Common myeloid progenitor, CD34-positive (primary cell): ENCODE data around the gene SCARB2.

Experiments
- CTCF ChIA-PET: fragments of 350-600 bp; sonication (Branson Sonifier 250); formaldehyde crosslinking; loops from one replicate; lab custom pipeline; 2021; ENCODE audit warnings: antibody characterized with exemption; lab: Charles Lee
- POLR2A ChIA-PET: fragments of 350-600 bp; sonication (Branson Sonifier 250); formaldehyde crosslinking; loops from one replicate; lab custom pipeline; 2021; ENCODE audit warnings: antibody characterized with exemption; lab: Charles Lee
- DNase-seq, 3 donors: peaks; one replicate each; pipeline versions ENCODE4 v3.0.0 to v3.0.0-alpha.2; 2013
- H3K27ac ChIP-seq, 2 experiments: 1 replicate in 1 of 2; 2 replicates in 1 of 2; pipeline ENCODE4 v1.7.0; 2013; ENCODE audit warnings: inconsistent platforms in 2 of 2, low read length in 2 of 2, mild to moderate bottlenecking in 2 of 2, low read depth in 1 of 2, moderate library complexity in 1 of 2; ENCODE audit not compliant: severe bottlenecking in 2 of 2, insufficient read depth in 1 of 2, poor library complexity in 1 of 2
- H3K27me3 ChIP-seq, 5 experiments: replicated peaks in 2 of 5; 1 replicate in 3 of 5; 2 replicates in 2 of 5; pipeline versions ENCODE4 v1.6.1 to v1.7.0; 2013; ENCODE audit warnings: low read length in 4 of 5, mild to moderate bottlenecking in 2 of 5, moderate library complexity in 2 of 5, inconsistent platforms in 1 of 5; ENCODE audit not compliant: insufficient read depth in 5 of 5, control insufficient read depth in 4 of 5
- H3K36me3 ChIP-seq, 4 experiments: 1 replicate in 2 of 4; 2 replicates in 2 of 4; pipeline versions ENCODE4 v1.6.1 to v1.7.0; 2013; ENCODE audit warnings: low read length in 3 of 4, control low read depth in 1 of 4, mild to moderate bottlenecking in 1 of 4; ENCODE audit not compliant: control insufficient read depth in 4 of 4, insufficient read depth in 4 of 4
- H3K4me1 ChIP-seq, 4 experiments: 1 replicate in 3 of 4; 2 replicates in 1 of 4; pipeline versions ENCODE4 v1.6.1 to v1.7.1; 2013; ENCODE audit warnings: low read length in 3 of 4, mild to moderate bottlenecking in 3 of 4, control low read depth in 1 of 4, inconsistent platforms in 1 of 4, moderate library complexity in 1 of 4; ENCODE audit not compliant: control insufficient read depth in 4 of 4, insufficient read depth in 4 of 4; ENCODE audit errors: control extremely low read depth in 1 of 4
- H3K4me3 ChIP-seq, 7 experiments: 1 replicate in 4 of 7; 2 replicates in 3 of 7; pipeline versions ENCODE4 v1.5.1 to v1.7.0; 2013; ENCODE audit warnings: mild to moderate bottlenecking in 7 of 7, low read length in 6 of 7, moderate library complexity in 6 of 7, inconsistent platforms in 2 of 7, low read depth in 2 of 7, control low read depth in 1 of 7; ENCODE audit not compliant: insufficient read depth in 4 of 7, control insufficient read depth in 1 of 7; ENCODE audit errors: extremely low read depth in 1 of 7
- H3K9me3 ChIP-seq, 5 experiments: 1 replicate in 4 of 5; 2 replicates in 1 of 5; pipeline versions ENCODE4 v1.6.1 to v1.7.1; 2013; ENCODE audit warnings: low read length in 4 of 5, mild to moderate bottlenecking in 2 of 5, inconsistent platforms in 1 of 5, low read depth in 1 of 5, moderate library complexity in 1 of 5; ENCODE audit not compliant: control insufficient read depth in 4 of 5, insufficient read depth in 2 of 5; ENCODE audit errors: control extremely low read depth in 1 of 5
- WGBS: methylation state at CpG from one replicate; pipeline ENCODE4 v1.1.5; 2013; ENCODE audit not compliant: insufficient coverage; 5-methylcytosine and 5-hydroxymethylcytosine counted together

SCARB2 gene

DNA sequence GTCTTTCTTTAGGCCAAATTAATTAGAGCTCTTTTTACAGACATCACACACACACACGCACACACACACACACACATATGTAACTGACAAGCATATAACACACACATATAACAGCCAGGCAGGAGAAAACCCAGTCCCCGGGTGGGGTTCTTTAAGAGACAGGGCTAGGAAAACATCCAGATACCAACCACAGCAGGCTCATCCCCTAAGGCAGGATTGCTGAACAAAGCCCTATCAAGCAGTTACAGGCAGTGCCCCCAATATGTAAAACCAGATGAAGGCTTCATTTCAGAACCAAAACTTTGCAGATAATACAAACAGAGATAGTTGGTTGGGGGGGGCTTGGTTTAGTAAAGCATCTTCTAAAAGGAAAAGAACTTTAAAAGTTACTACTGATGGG, 19.9 kb upstream of the SCARB2 start:
- Histone ChIP-seq H3K27me3 (no peaks in the 10 kb centered on the region), H3K36me3 (no peaks in the 10 kb centered on the region), H3K9me3 (peaks cover 0 to 14% (median 2%) of the 10 kb centered on the region in 5 experiments), H3K27ac (no peak overlapping the region), H3K4me1 (no peaks in the 10 kb centered on the region), H3K4me3 (no peak overlapping the region)
- 79% methylated on average over 2 of the region's 2 CpGs for WGBS
- peak in 2 of 3 donors; percentile 54 to 69 for DNase-seq
- CTCF ChIA-PET, result no interaction called here
- POLR2A ChIA-PET, result interaction anchor here (0.5 to 0.8 kb wide), 2 partner anchors 12 to 154 kb away, joined by 3 read pairs; no protein-coding TSS in a partner anchor

DNA sequence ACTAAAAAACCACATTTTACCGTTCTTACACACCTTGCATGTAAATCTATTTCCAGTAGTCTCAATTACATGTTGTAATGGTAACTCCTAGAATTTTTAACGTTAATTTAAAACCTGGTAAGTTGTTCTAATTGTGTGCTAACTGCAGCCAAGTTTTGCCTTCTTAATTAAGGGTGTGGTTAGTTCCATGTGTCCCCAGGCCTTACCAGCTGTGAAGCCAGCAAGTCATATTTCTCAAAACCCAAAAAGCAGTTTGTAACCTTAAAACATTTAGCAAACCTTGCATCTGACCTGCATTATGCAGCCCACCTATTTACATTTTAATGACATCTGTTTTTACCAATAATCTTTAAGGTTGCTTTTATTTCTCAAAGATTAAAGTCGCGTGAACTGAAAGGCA, 19.5 kb upstream of the SCARB2 start:
- Histone ChIP-seq H3K27ac (no peak overlapping the region), H3K9me3 (peaks cover 0 to 10% (median 2%) of the 10 kb centered on the region in 5 experiments), H3K36me3 (no peaks in the 10 kb centered on the region), H3K4me1 (no peaks in the 10 kb centered on the region), H3K4me3 (no peak overlapping the region), H3K27me3 (no peaks in the 10 kb centered on the region)
- CTCF ChIA-PET, result no interaction called here
- 100% methylated on average over 1 of the region's 4 CpGs for WGBS
- no peak for DNase-seq
- POLR2A ChIA-PET, result interaction anchor here (0.5 to 0.8 kb wide), 2 partner anchors 12 to 155 kb away, joined by 3 read pairs; no protein-coding TSS in a partner anchor

DNA sequence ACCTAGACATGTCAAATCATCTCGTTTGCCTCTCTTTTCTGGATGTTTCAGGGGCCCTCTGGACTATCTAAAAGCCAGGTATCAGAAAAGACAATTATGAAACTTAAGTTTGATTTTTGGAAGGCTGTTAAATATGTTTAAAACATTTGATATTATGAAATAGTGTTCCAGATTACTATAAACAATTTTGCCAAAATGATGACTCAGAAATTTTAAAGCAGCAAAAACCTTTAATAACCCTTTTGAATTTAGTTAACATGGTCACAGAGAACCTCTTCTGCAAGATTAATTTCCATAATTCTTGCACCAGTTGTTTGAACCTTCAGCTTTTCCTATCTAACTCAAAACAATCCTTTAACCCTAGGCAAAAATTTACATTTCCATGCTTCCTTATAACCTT, 19.1 kb upstream of the SCARB2 start:
- Histone ChIP-seq H3K9me3 (peaks cover 2 to 10% (median 2%) of the 10 kb centered on the region in 5 experiments), H3K4me1 (no peaks in the 10 kb centered on the region), H3K36me3 (no peaks in the 10 kb centered on the region), H3K27me3 (no peaks in the 10 kb centered on the region), H3K27ac (no peak overlapping the region), H3K4me3 (no peak overlapping the region)
- whole genome bisulfite sequencing, result no CpG with 5 or more reads among the region's 1 CpG
- ChIA-PET POLR2A (interaction anchor here (0.5 kb wide), 1 partner anchor 155 kb away, joined by 3 read pairs; no protein-coding TSS in a partner anchor), CTCF (no interaction called here)
- no peak for DNase-seq

DNA sequence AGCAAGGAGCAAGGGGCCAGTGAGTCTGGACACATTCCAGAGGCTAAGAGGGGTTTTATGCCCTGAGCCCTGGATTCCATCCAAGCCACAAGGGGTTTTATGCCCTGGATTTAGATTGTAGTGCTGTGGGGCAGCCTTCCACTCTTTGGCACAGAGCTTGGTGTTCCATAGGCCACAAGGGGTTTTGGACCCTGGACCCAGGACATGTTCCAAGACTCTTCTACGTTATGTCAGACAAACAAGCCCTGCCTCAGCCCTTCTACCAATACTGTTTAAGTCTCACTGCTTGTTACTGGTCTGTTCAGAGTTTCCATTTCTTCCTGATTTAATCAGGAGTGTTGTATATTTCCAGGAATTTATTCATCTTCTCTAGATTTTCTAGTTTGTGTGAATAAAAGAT, 12.8 kb upstream of the SCARB2 start:
- H3K27me3 ChIP-seq, result no peaks in the 10 kb centered on the region
- no peaks in the 10 kb centered on the region for H3K4me1 ChIP-seq
- no peak overlapping the region for H3K27ac ChIP-seq
- peaks cover 2 to 8% (median 5%) of the 10 kb centered on the region in 5 experiments for H3K9me3 ChIP-seq
- ChIA-PET CTCF (interaction anchor here (2.1 kb wide), 1 partner anchor 11 kb away, joined by 8 read pairs; no protein-coding TSS in a partner anchor), POLR2A (no interaction called here)
- WGBS, result 0% methylated on average over 1 of the region's 1 CpG
- H3K36me3 ChIP-seq, result no peaks in the 10 kb centered on the region
- DNase-seq, result no peak
- H3K4me3 ChIP-seq, result no peak overlapping the region

DNA sequence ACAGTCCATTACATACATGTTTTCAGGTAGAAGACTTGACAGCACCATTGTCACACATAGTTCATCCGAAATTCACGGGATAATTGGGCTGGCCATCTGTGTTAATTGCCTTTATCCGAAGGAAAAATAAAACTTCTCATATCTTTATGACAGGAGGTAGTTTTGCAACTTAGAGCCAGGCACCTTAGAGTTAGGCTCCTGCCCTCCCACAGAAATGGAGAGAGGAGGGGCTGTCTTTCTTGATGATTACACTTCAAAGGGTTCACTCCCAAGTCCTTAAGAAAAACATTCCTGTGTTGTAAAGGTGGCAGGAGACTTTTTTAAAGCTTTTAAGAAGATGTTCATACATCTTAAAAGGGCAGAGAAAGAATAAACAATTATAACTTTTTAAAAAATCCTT, 10.5 kb upstream of the SCARB2 start:
- WGBS, result no CpG with 5 or more reads among the region's 3 CpGs
- CTCF ChIA-PET, result no interaction called here
- no peak overlapping the region for H3K4me3 ChIP-seq
- H3K27ac ChIP-seq, result no peak overlapping the region
- peaks cover 0 to 5% (median 0%) of the 10 kb centered on the region in 4 experiments for H3K4me1 ChIP-seq
- no peaks in the 10 kb centered on the region for H3K36me3 ChIP-seq
- POLR2A ChIA-PET, result no interaction called here
- no peaks in the 10 kb centered on the region for H3K27me3 ChIP-seq
- H3K9me3 ChIP-seq, result peaks cover 0 to 6% (median 2%) of the 10 kb centered on the region in 5 experiments
- DNase-seq, result no peak

DNA sequence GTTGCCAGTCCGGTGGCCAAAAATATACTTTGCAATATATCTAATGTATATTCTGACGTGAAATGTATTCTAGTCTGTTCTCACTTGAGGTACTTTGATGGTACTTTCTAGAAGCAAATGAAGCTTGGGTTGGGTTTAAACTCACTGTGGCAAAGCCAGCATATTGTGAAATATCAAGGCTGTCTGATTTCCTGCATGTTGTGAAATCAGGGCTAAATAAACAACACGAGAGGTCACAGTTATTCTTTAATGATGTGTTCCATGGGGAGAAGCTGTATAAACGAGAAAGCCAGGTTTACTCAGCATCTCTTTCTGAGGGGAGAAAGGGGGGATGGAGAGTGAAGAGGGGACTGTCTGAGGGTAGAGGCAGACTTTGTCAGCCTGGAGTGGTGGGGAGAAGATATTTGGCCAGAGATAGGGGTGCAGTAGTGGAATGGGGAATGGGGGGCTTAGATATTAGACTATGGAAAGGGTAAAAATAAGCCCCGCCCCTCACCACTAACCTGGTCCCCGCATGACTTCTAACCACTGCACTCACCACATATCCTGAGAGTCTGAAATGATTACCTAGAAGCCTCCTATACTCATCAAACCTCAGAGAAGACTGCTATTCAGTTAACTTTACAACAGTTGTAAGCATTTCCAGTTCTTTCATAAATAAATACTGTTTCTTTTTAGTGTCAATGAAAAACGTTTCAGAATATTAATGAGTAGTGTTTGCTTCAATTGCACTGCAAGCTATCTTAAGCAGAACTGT, 5.9 kb upstream of the SCARB2 start:
- Histone ChIP-seq H3K4me3 (no peak overlapping the region), H3K9me3 (no peaks in the 10 kb centered on the region), H3K27me3 (no peaks in the 10 kb centered on the region), H3K4me1 (peaks cover 5 to 17% (median 10%) of the 10 kb centered on the region in 4 experiments), H3K36me3 (no peaks in the 10 kb centered on the region), H3K27ac (no peak overlapping the region)
- POLR2A ChIA-PET, result no interaction called here
- 82% methylated on average over 3 of the region's 7 CpGs for WGBS
- DNase-seq, result no peak
- CTCF ChIA-PET, result interaction anchor here (1.1 kb wide), 1 partner anchor 20 kb away, joined by 4 read pairs; no protein-coding TSS in a partner anchor
